Neural cell (in vitro differentiated cells): ENCODE measurements around the gene PLA2G4C. TPM values are rescaled to one million over a fixed set of nuclear protein-coding genes. Genes with fewer than 3 reads are reported as not detected.

ENCODE experiments used
- H2AFZ ChIP-seq: fragments of 200-600, 300-800 bp; sonication (generic), shearing (Covaris generic); 2 replicates; pipeline ENCODE4 v1.6.0; 2014; ENCODE audit warnings: low read depth, mild to moderate bottlenecking, antibody characterized with exemption, low read length, moderate library complexity
- H3F3A ChIP-seq: fragments of 200-600 bp; shearing (Covaris generic); 2 replicates; pipeline ENCODE4 v1.6.1; 2016; ENCODE audit warnings: mild to moderate bottlenecking, moderate library complexity, mixed read lengths, antibody characterized with exemption, low read length; ENCODE audit not compliant: insufficient read depth, poor library complexity, severe bottlenecking
- H3K27ac ChIP-seq: fragments of 200-600, 300-800 bp; sonication (generic), shearing (Covaris generic); 2 replicates; pipeline ENCODE4 v1.5.1; 2014; ENCODE audit warnings: mild to moderate bottlenecking, low read length, moderate library complexity
- H3K27me3 ChIP-seq: fragments of 300-800, 200-600 bp; sonication (generic), shearing (Covaris generic); 2 replicates; pipeline ENCODE4 v1.6.0; 2014; ENCODE audit warnings: mild to moderate bottlenecking, low read depth, low read length, moderate library complexity; ENCODE audit not compliant: insufficient read depth
- H3K36me3 ChIP-seq: fragments of 300-800, 200-600 bp; sonication (generic), shearing (Covaris generic); 2 replicates; pipeline ENCODE4 v1.5.1; 2014; ENCODE audit warnings: mild to moderate bottlenecking, antibody characterized with exemption, low read length, moderate library complexity; ENCODE audit not compliant: insufficient read depth
- H3K4me2 ChIP-seq: fragments of 300-800, 200-600 bp; sonication (generic), shearing (Covaris generic); 2 replicates; pipeline ENCODE4 v1.6.0; 2014; ENCODE audit warnings: mild to moderate bottlenecking, low read length
- H3K4me3 ChIP-seq: fragments of 300-800, 200-600 bp; sonication (generic), shearing (Covaris generic); 2 replicates; pipeline ENCODE4 v1.5.1; 2014; ENCODE audit warnings: mild to moderate bottlenecking, low read length, moderate library complexity
- H3K79me2 ChIP-seq: fragments of 200-600 bp; shearing (Covaris generic); replicated peaks from 2 replicates; pipeline ENCODE4 v1.6.0; 2014; ENCODE audit warnings: mild to moderate bottlenecking, low read length, moderate library complexity; ENCODE audit not compliant: insufficient read depth
- H3K9ac ChIP-seq: fragments of 300-800, 200-600 bp; sonication (generic), shearing (Covaris generic); 2 replicates; pipeline ENCODE4 v1.6.1; 2016; ENCODE audit warnings: mild to moderate bottlenecking, low read length, mixed read lengths
- H3K9me2 ChIP-seq: fragments of 200-600 bp; shearing (Covaris generic); 2 replicates; pipeline ENCODE4 v1.6.1; 2016; ENCODE audit warnings: mild to moderate bottlenecking, low read length, mixed read lengths; ENCODE audit not compliant: insufficient read depth
- H3K9me3 ChIP-seq: fragments of 200-600, 300-800 bp; sonication (generic), shearing (Covaris generic); 2 replicates; pipeline ENCODE4 v1.6.1; 2016; ENCODE audit warnings: mild to moderate bottlenecking, mixed run types, low read length, moderate library complexity, mixed read lengths
- H4K20me1 ChIP-seq: fragments of 200-600 bp; shearing (Covaris generic); 2 replicates; pipeline ENCODE4 v1.6.1; 2016; ENCODE audit warnings: mild to moderate bottlenecking, mixed run types; ENCODE audit not compliant: insufficient read depth
- CTCF ChIP-seq: fragments of 450-650 bp; IDR thresholded peaks from 2 replicates; pipeline ENCODE4 v1.5.1; 2014; ENCODE audit warnings: antibody characterized with exemption, mild to moderate bottlenecking, moderate library complexity; ENCODE audit not compliant: poor library complexity, severe bottlenecking
- EZH2 ChIP-seq: fragments of 200-600, 300-800 bp; shearing (Covaris generic), sonication (generic); IDR thresholded peaks from 2 replicates; pipeline ENCODE4 v1.6.1; 2014; ENCODE audit warnings: antibody characterized with exemption, low read length, borderline replicate concordance, mild to moderate bottlenecking; ENCODE audit not compliant: insufficient read depth, poor library complexity, severe bottlenecking
- MXI1 ChIP-seq: fragments of 450-650 bp; conservative IDR thresholded peaks from 2 replicates; pipeline ENCODE4 v1.6.1; 2014; ENCODE audit warnings: antibody characterized with exemption, mild to moderate bottlenecking; ENCODE audit not compliant: poor library complexity, severe bottlenecking
- POLR2AphosphoS5 ChIP-seq: IDR thresholded peaks from 2 replicates; pipeline ENCODE4 v1.6.1; 2012
- RAD21 ChIP-seq: fragments of 450-650 bp; conservative IDR thresholded peaks from 2 replicates; pipeline ENCODE4 v1.6.1; 2014; ENCODE audit warnings: antibody characterized with exemption, mild to moderate bottlenecking, moderate library complexity
- REST ChIP-seq: IDR thresholded peaks from 2 replicates; pipeline ENCODE4 v1.6.1; 2012; ENCODE audit warnings: borderline replicate concordance
- SMC3 ChIP-seq: fragments of 450-650 bp; conservative IDR thresholded peaks from 2 replicates; pipeline ENCODE4 v1.6.1; 2014; ENCODE audit warnings: antibody characterized with exemption, mild to moderate bottlenecking, moderate library complexity; ENCODE audit not compliant: poor library complexity
- TAF1 ChIP-seq: IDR thresholded peaks from 2 replicates; pipeline ENCODE4 v1.6.1; 2012; ENCODE audit warnings: low read depth
- polyA plus RNA-seq: library from polyadenylated mRNA; depleted of rRNA; stranded (reverse); fragments of >200 nt; gene quantifications from 2 replicates; pipeline ENCODE4 v1.2.3, GENCODE V29; 2014

Gene PLA2G4C
- polyA plus RNA-seq, 1 donor from 2014 or later = 8.6 TPM

GRCh38 chr19:48148576-48148975 is 38.0 kb upstream of the PLA2G4C start:
- Histone ChIP-seq H3K36me3 (no peaks in the 10 kb centered on the region), H3K4me3 (no peak overlapping the region), H3K27ac (no peak overlapping the region)

GRCh38 chr19:48147597-48148175 is 37.1 kb upstream of the PLA2G4C start:
- no peaks in the 10 kb centered on the region for H3K27me3 ChIP-seq
- no peaks in the 10 kb centered on the region for H3F3A ChIP-seq
- no peak overlapping the region for H3K4me3 ChIP-seq
- no peak overlapping the region for H3K27ac ChIP-seq
- H3K4me2 ChIP-seq = no peak overlapping the region
- H4K20me1 ChIP-seq = no peaks in the 10 kb centered on the region
- H3K36me3 ChIP-seq = no peaks in the 10 kb centered on the region
- H3K9ac ChIP-seq = no peak overlapping the region
- H3K9me2 ChIP-seq = no peaks in the 10 kb centered on the region
- no peaks in the 10 kb centered on the region for H3K9me3 ChIP-seq
- no peaks in the 10 kb centered on the region for H3K79me2 ChIP-seq
- no peak overlapping the region for H2AFZ ChIP-seq
- TF ChIP-seq REST = no peak
- TF ChIP-seq RAD21 = no peak
- no peak for TF ChIP-seq MXI1
- no peak for TF ChIP-seq EZH2
- TF ChIP-seq POLR2AphosphoS5 = no peak
- no peak for TF ChIP-seq TAF1
- TF ChIP-seq CTCF = no peak

More at GRCh38 chr19:48148576-48148975, 38.0 kb upstream of the PLA2G4C start:
- no peaks in the 10 kb centered on the region for H3K27me3 ChIP-seq
- no peaks in the 10 kb centered on the region for H3K9me3 ChIP-seq
- no peak for TF ChIP-seq SMC3
- TF ChIP-seq MXI1 = no peak
- TF ChIP-seq CTCF = no peak
- TF ChIP-seq REST = no peak
- TF ChIP-seq POLR2AphosphoS5 = no peak
- H3K4me2 ChIP-seq = no peak overlapping the region
- H2AFZ ChIP-seq = no peak overlapping the region
- no peaks in the 10 kb centered on the region for H3K79me2 ChIP-seq
- H3F3A ChIP-seq = no peaks in the 10 kb centered on the region
- no peaks in the 10 kb centered on the region for H4K20me1 ChIP-seq
- H3K9ac ChIP-seq = no peak overlapping the region
- H3K9me2 ChIP-seq = no peaks in the 10 kb centered on the region
